WTC11 (cell line): ENCODE measurements around the gene MARCKS.

Experiments
- ARID4B ChIP-seq: sonication (generic); formaldehyde crosslinking; IDR thresholded peaks from 2 replicates; pipeline ENCODE4 v1.8.0; 2023; ENCODE audit warnings: missing genetic modification reagents, mild to moderate bottlenecking, borderline replicate concordance
- ATF3 ChIP-seq: sonication (generic); formaldehyde crosslinking; conservative IDR thresholded peaks from 2 replicates; pipeline ENCODE4 v1.8.1; 2022; ENCODE audit warnings: mild to moderate bottlenecking, missing genetic modification reagents
- CREB1 ChIP-seq: sonication (generic); formaldehyde crosslinking; IDR thresholded peaks from 2 replicates; pipeline ENCODE4 v1.8.0; 2023; ENCODE audit warnings: mild to moderate bottlenecking, missing genetic modification reagents
- CTCF ChIP-seq: fragments of 200-600 bp; IDR thresholded peaks from 2 replicates; pipeline ENCODE4 v1.8.0; 2022; ENCODE audit warnings: antibody characterized with exemption
- FOXJ3 ChIP-seq: sonication (generic); formaldehyde crosslinking; IDR thresholded peaks from 2 replicates; pipeline ENCODE4 v1.9.0; 2021; ENCODE audit warnings: missing genetic modification reagents, mild to moderate bottlenecking, borderline replicate concordance
- FOXK1 ChIP-seq: sonication (generic); formaldehyde crosslinking; IDR thresholded peaks from 2 replicates; pipeline ENCODE4 v1.8.0; 2022; ENCODE audit warnings: mild to moderate bottlenecking, moderate library complexity, missing genetic modification reagents
- JUN ChIP-seq: sonication (generic); formaldehyde crosslinking; IDR thresholded peaks from 2 replicates; pipeline ENCODE4 v1.8.0; 2023; ENCODE audit warnings: mild to moderate bottlenecking, missing genetic modification reagents
- MAX ChIP-seq: sonication (generic); formaldehyde crosslinking; IDR thresholded peaks from 2 replicates; pipeline ENCODE4 v1.8.0; 2022; ENCODE audit warnings: mild to moderate bottlenecking, missing genetic modification reagents
- MYBL2 ChIP-seq: sonication (generic); formaldehyde crosslinking; IDR thresholded peaks from 2 replicates; pipeline ENCODE4 v1.8.1; 2023; ENCODE audit warnings: mild to moderate bottlenecking, moderate library complexity, missing genetic modification reagents
- NR3C1 ChIP-seq: sonication (generic); formaldehyde crosslinking; conservative IDR thresholded peaks from 2 replicates; pipeline ENCODE4 v1.8.1; 2023; ENCODE audit warnings: low read depth, mild to moderate bottlenecking, missing genetic modification reagents
- SOX15 ChIP-seq: fragments of 250-450 bp; sonication (Bioruptor Pico); IDR thresholded peaks from 2 replicates; pipeline ENCODE4 v1.9.0; 2021; ENCODE audit warnings: mild to moderate bottlenecking
- TP53 ChIP-seq: sonication (generic); formaldehyde crosslinking; IDR thresholded peaks from 2 replicates; pipeline ENCODE4 v1.8.1; 2023; ENCODE audit warnings: mild to moderate bottlenecking, missing genetic modification reagents
- ZNF512 ChIP-seq: sonication (generic); formaldehyde crosslinking; IDR thresholded peaks from 2 replicates; pipeline ENCODE4 v1.8.1; 2022; ENCODE audit warnings: missing genetic modification reagents, borderline replicate concordance

- TF ChIP-seq MYBL2 (CRISPR knock-in tag) (no peak), ZNF512 (CRISPR knock-in tag) (no peak), CTCF (no peak), MAX (CRISPR knock-in tag) (no peak), ATF3 (no peak), JUN (CRISPR knock-in tag) (no peak), CREB1 (CRISPR knock-in tag) (no peak), TP53 (CRISPR knock-in tag) (no peak), SOX15 (CRISPR knock-in tag) (no peak), ARID4B (CRISPR knock-in tag) (no peak), FOXK1 (no peak), NR3C1 (CRISPR knock-in tag) (no peak), FOXJ3 (CRISPR knock-in tag) (no peak)
These were observed 44.3 kb downstream of the MARCKS start for GRCh38 chr6:113901482-113901881.
